Hematopoietic multipotent progenitor cell treated with erythropoietin and hydrocortisone succinate and interleukin-3 and kit ligand, for 8 days (in vitro differentiated cells): ENCODE measurements around the gene SEPHS2.
"Not testable (repeated sequence)": the region's sequence is repeated elsewhere in the genome, so short reads cannot be mapped to it uniquely, and the experiment has no call there.

Source experiments
- DNase-seq: peaks from one replicate; pipeline ENCODE4 v3.0.0-alpha.2; 2015

SEPHS2 gene

DNA sequence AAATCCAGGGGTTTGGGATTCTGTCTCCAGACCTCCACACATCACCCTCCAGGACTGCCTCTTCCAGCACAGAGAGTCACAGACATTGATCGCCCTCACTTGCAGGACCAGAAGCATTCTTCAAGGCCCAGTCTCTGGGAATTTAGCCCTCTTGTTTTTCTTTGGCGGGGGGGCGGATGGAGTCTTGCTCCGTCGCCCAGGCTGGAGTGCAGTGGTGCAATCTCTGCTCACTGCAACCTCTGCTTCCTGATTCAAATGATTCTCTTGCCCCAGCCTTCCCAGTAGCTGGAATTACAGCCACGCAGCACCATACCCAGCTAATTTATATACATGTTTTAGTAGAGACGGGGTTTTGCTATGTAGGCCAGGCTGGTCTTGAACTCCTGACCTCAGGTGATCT, 18.4 kb upstream of the SEPHS2 start:
- no peak for DNase-seq

DNA sequence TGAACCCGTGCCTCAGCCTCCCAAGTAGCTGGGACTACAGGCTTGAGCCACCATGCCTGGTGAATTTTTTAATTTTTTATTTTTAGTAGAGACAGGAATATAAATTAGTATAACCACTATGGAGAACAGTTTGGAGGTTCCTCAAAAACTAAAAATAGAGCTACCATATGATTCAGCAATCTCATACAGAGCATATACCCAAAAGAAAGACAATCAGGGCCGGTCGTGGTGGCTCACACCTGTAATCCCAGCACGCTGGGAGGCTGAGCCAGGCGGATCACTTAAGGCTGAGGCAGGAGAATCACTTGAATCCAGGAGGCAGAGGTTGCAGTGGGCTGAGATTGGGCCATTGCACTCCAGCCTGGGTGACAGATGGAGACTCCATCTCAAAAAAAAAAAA, 15.8 kb upstream of the SEPHS2 start:
- DNase-seq, result not testable (repeated sequence)

GRCh38 chr16:30459456-30459855, 13.8 kb upstream of the SEPHS2 start:
- DNase-seq, result no peak

GRCh38 chr16:30458561-30459394, 13.1 kb upstream of the SEPHS2 start:
- peak; percentile 79 for DNase-seq

DNA sequence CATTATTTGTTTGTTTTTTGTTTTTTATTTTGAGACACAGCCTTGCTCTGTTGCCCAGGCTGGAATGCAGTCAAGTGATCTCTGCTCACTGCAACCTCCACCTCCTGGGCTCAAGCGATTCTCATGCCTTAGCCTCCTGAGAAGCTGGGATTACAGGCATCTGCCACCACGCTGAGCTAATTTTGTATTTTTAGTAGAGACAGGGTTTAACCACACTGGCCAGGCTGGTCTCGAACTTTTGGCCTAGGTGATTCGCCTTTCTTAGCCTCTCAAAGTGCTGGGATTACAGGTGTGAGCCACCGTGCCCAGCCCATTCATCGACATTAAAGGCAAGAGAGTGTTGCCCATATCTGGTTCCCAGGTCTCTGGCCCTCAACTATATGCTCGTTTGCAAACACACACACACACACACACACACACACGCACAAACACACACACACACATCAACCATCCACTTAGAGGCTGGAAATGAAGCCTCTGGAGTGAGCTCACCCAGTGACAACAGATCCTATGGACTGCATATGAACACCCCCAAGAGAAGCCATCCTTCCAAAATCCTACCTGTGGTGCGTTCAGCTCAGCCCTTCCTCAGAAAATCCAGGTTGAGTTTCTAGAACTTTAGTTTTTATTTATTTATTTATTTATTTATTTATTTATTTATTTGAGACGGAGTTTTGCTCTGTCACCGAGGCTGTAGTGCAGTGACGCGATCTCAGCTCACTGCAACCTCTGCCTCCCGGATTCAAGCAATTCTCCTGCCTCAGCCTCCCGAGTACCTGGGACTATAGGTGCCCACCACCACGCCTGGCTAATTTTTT, 12.3 kb upstream of the SEPHS2 start:
- no peak for DNase-seq

DNA sequence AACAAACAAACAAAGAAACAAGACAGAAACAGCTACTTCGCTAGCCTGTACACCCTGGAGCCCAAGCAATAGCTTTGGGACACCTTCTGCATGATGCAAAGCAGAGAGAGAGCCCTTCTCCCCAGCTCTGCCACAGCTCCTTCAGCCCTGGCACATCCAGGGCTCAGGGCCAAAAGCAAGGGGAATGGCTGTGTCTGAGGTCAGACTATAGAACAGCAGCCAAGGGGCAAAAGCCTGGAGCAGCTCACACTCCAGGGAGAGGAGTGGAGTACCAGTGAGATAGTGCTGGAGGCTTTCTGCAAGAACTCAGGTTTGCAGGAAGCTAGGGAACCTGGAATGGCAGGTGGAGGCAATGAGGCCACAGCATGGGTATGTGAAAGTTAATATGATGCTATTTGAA, 11.6 kb upstream of the SEPHS2 start:
- no peak for DNase-seq

GRCh38 chr16:30456302-30456701, 10.6 kb upstream of the SEPHS2 start:
- DNase-seq, result no peak

GRCh38 chr16:30452709-30453580, 7.3 kb upstream of the SEPHS2 start:
- DNase-seq, result peak; percentile 59

GRCh38 chr16:30449116-30449435, 3.4 kb upstream of the SEPHS2 start:
- no peak for DNase-seq

DNA sequence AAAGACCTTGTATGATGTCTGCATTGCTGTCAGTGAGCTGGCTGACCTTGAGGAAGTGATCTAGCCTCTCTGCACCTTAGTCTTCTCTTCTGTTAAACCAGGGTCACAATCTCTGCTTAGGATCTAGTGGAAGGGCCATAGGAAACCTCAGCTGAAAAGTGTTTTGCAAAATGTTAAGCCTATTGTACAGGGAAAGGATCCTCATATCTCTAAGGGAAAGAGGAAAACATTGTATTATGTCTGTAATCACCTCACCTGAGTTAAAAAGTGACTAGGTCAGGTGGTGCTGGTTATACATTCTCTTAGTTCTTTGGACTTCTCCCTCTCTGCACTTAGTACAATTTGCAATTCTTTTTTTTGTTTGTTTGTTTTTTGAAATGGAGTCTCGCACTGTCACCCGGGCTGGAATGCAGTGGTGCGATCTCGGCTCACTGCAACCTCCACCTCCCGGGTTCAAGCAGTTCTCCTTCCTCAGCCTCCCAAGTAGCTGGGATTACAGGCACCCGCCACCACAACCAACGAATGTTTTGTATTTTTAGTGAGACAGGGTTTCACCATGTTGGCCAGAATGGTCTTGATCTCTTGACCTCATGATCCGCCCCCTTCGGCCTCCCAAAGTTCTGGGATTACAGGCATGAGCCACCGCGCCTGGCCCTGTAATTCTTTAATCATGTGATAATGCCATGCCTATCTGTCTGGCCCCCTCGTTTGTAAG, 2.0 kb upstream of the SEPHS2 start:
- DNase-seq, result no peak

- no peak for DNase-seq
These were observed 525 bp upstream of the SEPHS2 start for GRCh38 chr16:30446203-30446595.

DNA sequence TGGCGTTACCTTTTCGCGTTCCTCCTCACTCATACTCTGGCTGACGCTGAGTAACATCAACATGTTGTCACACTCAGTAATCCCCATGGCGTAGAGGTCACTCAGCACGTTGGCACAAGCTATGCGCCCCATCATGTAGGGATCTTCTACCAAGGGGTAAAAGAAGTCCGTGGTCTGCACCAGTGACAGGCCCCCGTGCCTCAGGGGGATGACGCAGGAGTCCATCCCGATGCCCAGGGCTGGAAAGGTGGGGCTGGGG, 596 bp downstream of the SEPHS2 start:
- no peak for DNase-seq

DNA sequence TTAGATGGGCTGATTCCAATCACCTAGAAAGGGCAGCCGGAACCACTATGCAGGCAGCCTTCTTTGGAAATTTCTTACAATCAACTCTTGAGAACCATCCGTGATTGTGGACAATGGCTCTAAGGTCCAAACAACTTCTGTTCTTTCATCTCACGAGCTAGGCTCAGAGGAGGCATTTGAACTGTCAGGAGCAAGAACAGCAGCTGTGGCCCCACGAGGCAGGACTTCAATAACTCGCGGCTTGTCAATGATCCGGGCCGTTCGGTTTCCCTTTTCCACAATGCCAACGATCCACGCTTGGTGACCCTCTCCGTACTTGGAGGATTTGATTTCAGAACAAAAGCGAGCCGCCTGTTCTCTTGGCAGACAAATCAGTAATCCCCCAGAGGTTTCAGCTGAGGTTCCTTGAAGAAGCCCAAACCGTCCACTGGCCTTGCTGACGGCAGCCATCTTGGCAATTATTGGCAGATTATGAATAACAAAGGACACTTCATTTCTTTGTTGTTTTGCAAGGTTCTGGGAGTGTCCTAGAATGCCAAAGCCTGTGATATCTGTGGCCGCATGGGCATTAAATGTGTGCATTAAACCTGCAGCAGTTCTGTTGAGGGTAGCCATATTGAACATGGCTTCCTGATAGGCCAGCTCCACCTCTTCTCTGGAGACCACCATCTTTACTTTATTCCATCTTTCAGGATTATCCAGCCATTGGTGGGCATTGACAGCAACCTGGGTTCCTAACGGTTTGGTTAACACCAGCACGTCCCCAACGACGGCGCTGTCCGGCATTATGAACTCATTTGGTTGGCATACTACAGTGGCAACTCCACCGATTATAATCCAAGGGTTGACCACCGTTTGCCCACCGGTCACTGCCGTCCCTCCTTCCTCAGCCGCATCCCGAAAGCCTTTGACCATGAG, 1.2 kb downstream of the SEPHS2 start:
- no peak for DNase-seq

DNA sequence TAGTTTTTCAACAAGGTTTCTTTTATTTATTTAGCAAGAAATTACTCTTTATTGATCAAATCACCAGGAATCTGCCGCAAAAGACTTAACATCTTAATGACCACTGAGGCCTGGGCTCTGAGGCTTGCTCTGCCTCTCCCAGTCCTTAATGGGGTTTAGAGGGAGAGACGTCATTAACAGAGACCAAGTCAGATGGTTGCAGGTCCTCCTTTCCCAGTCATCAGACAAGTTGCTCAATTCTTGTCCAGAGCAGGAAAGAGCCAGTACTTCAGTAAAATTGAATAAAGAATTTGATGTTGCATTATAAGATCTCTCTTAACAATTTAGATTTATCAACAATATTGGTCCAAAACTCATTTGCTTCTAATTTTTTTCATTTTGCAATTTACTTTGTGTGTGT, 2.0 kb downstream of the SEPHS2 start:
- no peak for DNase-seq

GRCh38 chr16:30439720-30440348, 5.8 kb downstream of the SEPHS2 start:
- no peak for DNase-seq

GRCh38 chr16:30438835-30439234, 6.8 kb downstream of the SEPHS2 start:
- DNase-seq, result no peak

- DNase-seq, result no peak
These were observed 8.1 kb downstream of the SEPHS2 start for GRCh38 chr16:30437511-30438046.

- no peak for DNase-seq
These were observed 10.8 kb downstream of the SEPHS2 start for GRCh38 chr16:30434852-30435251.

- no peak for DNase-seq
These were observed 15.2 kb downstream of the SEPHS2 start for GRCh38 chr16:30430428-30430970.

DNA sequence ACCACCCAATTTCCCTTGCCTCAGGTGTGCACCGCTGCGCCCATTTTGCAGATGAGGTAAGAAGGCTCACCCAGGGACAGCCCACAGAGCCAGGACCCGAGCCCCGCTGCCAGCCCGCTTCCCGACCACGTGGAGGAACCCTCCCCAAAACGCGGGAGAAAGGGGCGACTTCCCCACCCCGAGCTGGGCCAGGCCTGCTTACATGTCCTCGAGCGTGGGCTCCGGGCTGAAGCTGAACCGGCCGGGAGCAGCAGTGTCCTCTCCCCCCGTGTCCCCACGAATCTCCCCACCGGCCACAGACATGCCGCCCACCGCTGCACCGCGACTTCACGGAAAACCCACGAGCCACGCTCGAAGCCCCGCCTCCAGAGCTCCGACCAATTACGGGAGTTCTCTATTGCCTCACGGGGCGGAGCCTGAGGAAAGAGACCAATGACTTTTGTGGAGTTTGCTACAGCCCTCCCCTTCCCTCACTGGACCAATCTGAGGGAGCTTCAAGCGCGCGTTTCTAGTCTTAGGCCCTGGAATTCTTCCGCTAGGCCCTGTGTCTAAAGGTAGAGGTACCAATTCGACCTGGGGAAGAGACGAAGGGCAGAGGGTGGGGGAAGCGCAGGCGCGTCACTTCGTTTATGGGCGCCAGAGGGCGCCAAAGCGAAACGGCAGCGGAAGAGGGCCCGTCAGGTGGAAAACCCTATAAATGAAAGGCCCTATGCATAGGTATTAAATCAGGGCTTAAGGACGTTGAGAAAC, 15.8 kb downstream of the SEPHS2 start, which contains the start of gene DCTPP1:
TSS of gene DCTPP1 (minus strand) at position 353 of the 750 bp plus-strand sequence. CDS start at position 303, 50 bp downstream.
- peak; percentile 100 for DNase-seq
